GM23248 (cell line): ENCODE results near the gene AMIGO2.

Experiments used
- EZH2 ChIP-seq: fragments of 200-600 bp; sonication (generic); IDR thresholded peaks from 2 replicates; pipeline ENCODE4 v1.6.1; 2018; ENCODE audit warnings: antibody characterized with exemption, mild to moderate bottlenecking; ENCODE audit not compliant: insufficient read depth, poor library complexity, severe bottlenecking
- EZH2phosphoT487 ChIP-seq: fragments of 200-600 bp; sonication (generic); IDR thresholded peaks from 2 replicates; pipeline ENCODE4 v1.6.1; 2018; ENCODE audit warnings: antibody characterized with exemption, moderate library complexity, mild to moderate bottlenecking, low read depth; ENCODE audit not compliant: insufficient read depth

- no peak for TF ChIP-seq EZH2phosphoT487
- no peak for TF ChIP-seq EZH2
Observed at GRCh38 chr12:47087088-47087688, 7.4 kb upstream of the AMIGO2 start.
